Karpas-422 (cell line): Measurements from ENCODE around the gene ADH4. TPM values are rescaled to one million over a fixed set of nuclear protein-coding genes. Genes with fewer than 3 reads are reported as not detected.

Experiments used
- DNase-seq: peaks from one replicate; pipeline ENCODE4 v3.0.0-alpha.2; 2015
- H2AFZ ChIP-seq: fragments of 200-600 bp; sonication (generic); 2 replicates; pipeline ENCODE4 v1.6.1; 2014; ENCODE audit warnings: antibody characterized with exemption, low read length, mixed read lengths
- H3K27ac ChIP-seq: fragments of 200-600 bp; sonication (generic); 2 replicates; pipeline ENCODE4 v1.5.1; 2014; ENCODE audit warnings: mild to moderate bottlenecking, low read length, moderate library complexity
- H3K27me3 ChIP-seq: fragments of 200-600 bp; sonication (generic); 2 replicates; pipeline ENCODE4 v1.6.1; 2014; ENCODE audit warnings: low read length, mixed read lengths
- H3K36me3 ChIP-seq: fragments of 200-600 bp; sonication (generic); 2 replicates; pipeline ENCODE4 v1.6.1; 2014; ENCODE audit warnings: low read length, mixed read lengths; ENCODE audit not compliant: insufficient read depth
- H3K4me1 ChIP-seq: fragments of 200-600 bp; sonication (generic); 2 replicates; pipeline ENCODE4 v1.6.1; 2014; ENCODE audit warnings: mild to moderate bottlenecking, low read length, mixed read lengths
- H3K4me2 ChIP-seq: fragments of 200-600 bp; sonication (generic); 2 replicates; pipeline ENCODE4 v1.6.1; 2014; ENCODE audit warnings: low read length, low read depth, mild to moderate bottlenecking; ENCODE audit not compliant: poor library complexity, severe bottlenecking
- H3K4me3 ChIP-seq: fragments of 200-600 bp; sonication (generic); 2 replicates; pipeline ENCODE4 v1.5.1; 2014; ENCODE audit warnings: mild to moderate bottlenecking, antibody characterized with exemption, low read length, mixed read lengths
- H3K79me2 ChIP-seq: fragments of 200-600 bp; sonication (generic); 2 replicates; pipeline ENCODE4 v1.6.1; 2014; ENCODE audit warnings: mild to moderate bottlenecking, low read length, mixed read lengths
- H3K9ac ChIP-seq: fragments of 200-600 bp; sonication (generic); 2 replicates; pipeline ENCODE4 v1.6.0; 2014; ENCODE audit warnings: low read length
- H3K9me2 ChIP-seq: fragments of 200-600 bp; sonication (generic), shearing (Covaris generic); replicated peaks from 2 replicates; pipeline ENCODE4 v1.6.0; 2014; ENCODE audit warnings: mild to moderate bottlenecking, low read length, moderate library complexity; ENCODE audit not compliant: insufficient read depth
- H3K9me3 ChIP-seq: fragments of 300-700, 200-600 bp; sonication (generic); 2 replicates; pipeline ENCODE4 v1.6.1; 2014; ENCODE audit warnings: low read length, mixed read lengths
- H4K20me1 ChIP-seq: fragments of 200-600 bp; sonication (generic); 2 replicates; pipeline ENCODE4 v1.6.1; 2014; ENCODE audit warnings: mild to moderate bottlenecking, antibody characterized with exemption, low read length, low read depth; ENCODE audit not compliant: insufficient read depth
- total RNA-seq: library from RNA; depleted of rRNA; stranded (reverse); fragments of >200 nt; shearing (Covaris generic); gene quantifications from 2 replicates; pipeline ENCODE4 v1.2.3, GENCODE V29; 2014; ENCODE audit warnings: low replicate concordance

The ADH4 gene
- total RNA-seq, 1 experiment from 2014 or later: not detected

GRCh38 chr4:99166544-99166943 is 22.4 kb upstream of the ADH4 start:
- H3K9me2 ChIP-seq: no peaks in the 10 kb centered on the region
- no peaks in the 10 kb centered on the region for H3K4me1 ChIP-seq
- H3K9ac ChIP-seq: no peak overlapping the region
- no peaks in the 10 kb centered on the region for H4K20me1 ChIP-seq
- H2AFZ ChIP-seq: no peak overlapping the region
- H3K4me3 ChIP-seq: no peak overlapping the region
- DNase-seq: no peak
- H3K4me2 ChIP-seq: no peak overlapping the region
- no peaks in the 10 kb centered on the region for H3K36me3 ChIP-seq
- H3K27ac ChIP-seq: no peak overlapping the region
- no peaks in the 10 kb centered on the region for H3K27me3 ChIP-seq
- no peaks in the 10 kb centered on the region for H3K79me2 ChIP-seq
- no peaks in the 10 kb centered on the region for H3K9me3 ChIP-seq

- no peaks in the 10 kb centered on the region for H3K4me1 ChIP-seq
- no peak overlapping the region for H3K9ac ChIP-seq
- no peaks in the 10 kb centered on the region for H3K79me2 ChIP-seq
- no peaks in the 10 kb centered on the region for H3K9me2 ChIP-seq
- no peaks in the 10 kb centered on the region for H4K20me1 ChIP-seq
- no peak overlapping the region for H3K4me3 ChIP-seq
- no peak overlapping the region for H2AFZ ChIP-seq
- no peak overlapping the region for H3K4me2 ChIP-seq
- H3K9me3 ChIP-seq: no peaks in the 10 kb centered on the region
- no peak for DNase-seq
- H3K27ac ChIP-seq: no peak overlapping the region
- H3K27me3 ChIP-seq: no peaks in the 10 kb centered on the region
- H3K36me3 ChIP-seq: no peaks in the 10 kb centered on the region
Measured at GRCh38 chr4:99165978-99166377, 21.9 kb upstream of the ADH4 start.

GRCh38 chr4:99161373-99162099 is 17.4 kb upstream of the ADH4 start:
- no peaks in the 10 kb centered on the region for H3K36me3 ChIP-seq
- no peak overlapping the region for H3K4me3 ChIP-seq
- no peaks in the 10 kb centered on the region for H3K9me3 ChIP-seq
- DNase-seq: no peak
- H3K4me2 ChIP-seq: no peak overlapping the region
- no peak overlapping the region for H2AFZ ChIP-seq
- H3K79me2 ChIP-seq: no peaks in the 10 kb centered on the region
- H4K20me1 ChIP-seq: no peaks in the 10 kb centered on the region
- no peak overlapping the region for H3K9ac ChIP-seq
- H3K27me3 ChIP-seq: no peaks in the 10 kb centered on the region
- H3K9me2 ChIP-seq: no peaks in the 10 kb centered on the region
- no peaks in the 10 kb centered on the region for H3K4me1 ChIP-seq
- no peak overlapping the region for H3K27ac ChIP-seq

- no peak overlapping the region for H3K9ac ChIP-seq
- no peaks in the 10 kb centered on the region for H4K20me1 ChIP-seq
- H3K27ac ChIP-seq: no peak overlapping the region
- H3K27me3 ChIP-seq: no peaks in the 10 kb centered on the region
- H3K79me2 ChIP-seq: no peaks in the 10 kb centered on the region
- H3K4me1 ChIP-seq: no peaks in the 10 kb centered on the region
- no peaks in the 10 kb centered on the region for H3K9me2 ChIP-seq
- H3K36me3 ChIP-seq: no peaks in the 10 kb centered on the region
- no peak for DNase-seq
- H2AFZ ChIP-seq: no peak overlapping the region
- no peaks in the 10 kb centered on the region for H3K9me3 ChIP-seq
- H3K4me3 ChIP-seq: no peak overlapping the region
- H3K4me2 ChIP-seq: no peak overlapping the region
Measured at GRCh38 chr4:99159699-99160098, 15.6 kb upstream of the ADH4 start.

- Histone ChIP-seq H3K9me3 (no peaks in the 10 kb centered on the region), H3K4me1 (no peaks in the 10 kb centered on the region), H3K9ac (no peak overlapping the region), H4K20me1 (no peaks in the 10 kb centered on the region), H3K27me3 (no peaks in the 10 kb centered on the region), H3K4me2 (no peak overlapping the region), H2AFZ (no peak overlapping the region), H3K9me2 (no peaks in the 10 kb centered on the region), H3K27ac (no peak overlapping the region), H3K36me3 (no peaks in the 10 kb centered on the region), H3K4me3 (no peak overlapping the region), H3K79me2 (no peaks in the 10 kb centered on the region)
- DNase-seq: no peak
Measured at GRCh38 chr4:99157478-99157935, 13.4 kb upstream of the ADH4 start.

- Histone ChIP-seq H3K9me3 (no peaks in the 10 kb centered on the region), H3K9me2 (no peaks in the 10 kb centered on the region), H3K79me2 (no peaks in the 10 kb centered on the region), H3K27ac (no peak overlapping the region), H3K9ac (no peak overlapping the region), H3K36me3 (no peaks in the 10 kb centered on the region), H2AFZ (no peak overlapping the region), H4K20me1 (no peaks in the 10 kb centered on the region), H3K4me1 (no peaks in the 10 kb centered on the region), H3K27me3 (no peaks in the 10 kb centered on the region), H3K4me3 (no peak overlapping the region), H3K4me2 (no peak overlapping the region)
- DNase-seq: no peak
Measured at GRCh38 chr4:99156992-99157391, 12.9 kb upstream of the ADH4 start.

GRCh38 chr4:99154658-99155342 is 10.7 kb upstream of the ADH4 start:
- DNase-seq: no peak
- no peak overlapping the region for H2AFZ ChIP-seq
- H3K4me2 ChIP-seq: no peak overlapping the region
- no peaks in the 10 kb centered on the region for H3K9me2 ChIP-seq
- no peaks in the 10 kb centered on the region for H4K20me1 ChIP-seq
- no peaks in the 10 kb centered on the region for H3K4me1 ChIP-seq
- H3K27ac ChIP-seq: no peak overlapping the region
- H3K9me3 ChIP-seq: peaks cover 6% of the 10 kb centered on the region
- no peaks in the 10 kb centered on the region for H3K27me3 ChIP-seq
- H3K79me2 ChIP-seq: no peaks in the 10 kb centered on the region
- H3K36me3 ChIP-seq: no peaks in the 10 kb centered on the region
- no peak overlapping the region for H3K4me3 ChIP-seq
- no peak overlapping the region for H3K9ac ChIP-seq

GRCh38 chr4:99151995-99152394 is 7.9 kb upstream of the ADH4 start:
- Histone ChIP-seq H3K4me1 (no peaks in the 10 kb centered on the region), H4K20me1 (no peaks in the 10 kb centered on the region), H3K79me2 (no peaks in the 10 kb centered on the region), H3K36me3 (no peaks in the 10 kb centered on the region), H3K4me3 (no peak overlapping the region), H3K9ac (no peak overlapping the region), H3K9me3 (peaks cover 6% of the 10 kb centered on the region), H3K27ac (no peak overlapping the region), H3K27me3 (no peaks in the 10 kb centered on the region), H2AFZ (no peak overlapping the region), H3K4me2 (no peak overlapping the region), H3K9me2 (no peaks in the 10 kb centered on the region)
- DNase-seq: no peak
